K562 (cell line): ENCODE results near the gene SLC35E1. TPM values are rescaled to one million over a fixed set of nuclear protein-coding genes. Genes with fewer than 3 reads are reported as not detected.

Experiments
- CBFA2T3 ChIP-seq: fragments of 450-650 bp; IDR thresholded peaks from 2 replicates; pipeline ENCODE4 v1.6.1; 2017
- GATAD2B ChIP-seq: fragments of 450-650 bp; IDR thresholded peaks from 2 replicates; pipeline ENCODE4 v1.6.1; 2017; ENCODE audit warnings: mild to moderate bottlenecking, borderline replicate concordance
- KLF6 ChIP-seq: fragments of 250-450 bp; sonication (Bioruptor Pico); IDR thresholded peaks from 2 replicates; pipeline ENCODE4 v1.4.0; 2020; ENCODE audit warnings: mild to moderate bottlenecking, moderate library complexity, borderline replicate concordance
- LCOR ChIP-seq: sonication (generic); formaldehyde crosslinking; IDR thresholded peaks from 2 replicates; pipeline ENCODE4 v1.8.0; 2022; ENCODE audit warnings: mild to moderate bottlenecking, missing genetic modification reagents
- MCM5 ChIP-seq: fragments of 450-650 bp; IDR thresholded peaks from 2 replicates; pipeline ENCODE4 v1.6.1; 2016; ENCODE audit warnings: low read depth
- NR2F6 ChIP-seq: fragments of 450-650 bp; formaldehyde crosslinking; IDR thresholded peaks from 2 replicates; pipeline ENCODE4 v1.4.0; 2020; ENCODE audit warnings: mild to moderate bottlenecking
- PML ChIP-seq: IDR thresholded peaks from 2 replicates; pipeline ENCODE4 v1.6.1; 2012; ENCODE audit warnings: low read length, inconsistent platforms
- SIN3A ChIP-seq, 2 experiments: fragments of 150-350 bp in 1 of 2; IDR thresholded peaks; 2 replicates each; pipeline ENCODE4 v1.6.1; 2011 to 2016; ENCODE audit warnings: borderline replicate concordance in 2 of 2, low read depth in 2 of 2, low read length in 2 of 2, mild to moderate bottlenecking in 2 of 2, moderate library complexity in 2 of 2; ENCODE audit not compliant: control insufficient read depth in 1 of 2
- SIRT6 ChIP-seq: IDR thresholded peaks from one replicate; pipeline ENCODE4 v1.6.1; 2012; ENCODE audit warnings: low read depth, mild to moderate bottlenecking, control low read depth, inconsistent platforms, low read length, moderate library complexity
- SP1 ChIP-seq: sonication (generic); formaldehyde crosslinking; IDR thresholded peaks from 2 replicates; pipeline ENCODE4 v1.8.1; 2022; ENCODE audit warnings: mild to moderate bottlenecking, missing genetic modification reagents
- TCF7L2 ChIP-seq: fragments of 150-350 bp; IDR thresholded peaks from 2 replicates; pipeline ENCODE4 v1.6.1; 2016; ENCODE audit warnings: low read depth, mild to moderate bottlenecking, low read length, moderate library complexity
- TEAD2 ChIP-seq: fragments of 450-650 bp; IDR thresholded peaks from 2 replicates; pipeline ENCODE4 v1.6.1; 2016; ENCODE audit warnings: missing genetic modification characterization, control low read depth, missing compliant biosample characterization
- THRAP3 ChIP-seq: fragments of 450-650 bp; IDR thresholded peaks from 2 replicates; pipeline ENCODE4 v1.6.1; 2016; ENCODE audit warnings: mild to moderate bottlenecking, inconsistent platforms, borderline replicate concordance
- XRCC3 ChIP-seq: fragments of 450-650 bp; IDR thresholded peaks from 2 replicates; pipeline ENCODE4 v1.6.1; 2017; ENCODE audit warnings: mild to moderate bottlenecking, moderate library complexity
- ZKSCAN1 ChIP-seq: fragments of 150-350 bp; IDR thresholded peaks from 2 replicates; pipeline ENCODE4 v1.6.1; 2016; ENCODE audit warnings: low read depth, low read length
- polyA plus RNA-seq, 8 experiments: library from polyadenylated mRNA; depleted of rRNA in 4 of 8; stranded (reverse) in 5 of 8; unstranded in 3 of 8; fragments of >200 nt; fragmentation: Nextera tagmentation in 2 of 8; fragmentation: Illumina TruSeq in 1 of 8; extraction: Ambion mirVana in 2 of 8; extraction: Trizol in 1 of 8; gene quantifications; 2 replicates each; pipeline versions ENCODE4 v1.2.1 to v1.2.3, GENCODE V29; 2011 to 2014; ENCODE audit warnings: inconsistent platforms in 1 of 8, missing spikeins in 1 of 8
- total RNA-seq, 7 experiments: library from RNA; depleted of rRNA in 6 of 7; stranded (reverse); fragments of >200 nt in 6 of 7; fragmentation: Illumina TruSeq in 2 of 7; extraction: Trizol in 2 of 7; gene quantifications; 2 replicates each; pipeline versions ENCODE4 v1.2.1 to v1.2.3, GENCODE V29; 2011 to 2021; ENCODE audit warnings: low replicate concordance in 1 of 7
- TF ChIP-seq, protein P1 (sequence below): IDR thresholded peaks from 2 replicates; pipeline ENCODE4 v1.6.1; 2016; ENCODE audit warnings: missing genetic modification characterization, missing compliant biosample characterization
- TF ChIP-seq, protein P2 (sequence below): fragments of 450-650 bp; formaldehyde crosslinking; IDR thresholded peaks from 2 replicates; pipeline ENCODE4 v1.4.0; 2022; ENCODE audit warnings: mild to moderate bottlenecking, moderate library complexity
- TF ChIP-seq, protein P3 (sequence below): fragments of 450-650 bp; formaldehyde crosslinking; IDR thresholded peaks from 2 replicates; pipeline ENCODE4 v1.4.0; 2020; ENCODE audit warnings: mild to moderate bottlenecking, moderate library complexity
- TF ChIP-seq, protein P4 (sequence below): fragments of 250-450 bp; sonication (Bioruptor Pico); IDR thresholded peaks from 2 replicates; pipeline ENCODE4 v1.4.0; 2020

Gene SLC35E1
- total and polyA plus RNA-seq, 9 of the 15 experiments (the other 6 are each of a cell fraction or from before 2014, with no cell fraction given), result 15.0 to 40.1 (median 25.7) TPM

DNA sequence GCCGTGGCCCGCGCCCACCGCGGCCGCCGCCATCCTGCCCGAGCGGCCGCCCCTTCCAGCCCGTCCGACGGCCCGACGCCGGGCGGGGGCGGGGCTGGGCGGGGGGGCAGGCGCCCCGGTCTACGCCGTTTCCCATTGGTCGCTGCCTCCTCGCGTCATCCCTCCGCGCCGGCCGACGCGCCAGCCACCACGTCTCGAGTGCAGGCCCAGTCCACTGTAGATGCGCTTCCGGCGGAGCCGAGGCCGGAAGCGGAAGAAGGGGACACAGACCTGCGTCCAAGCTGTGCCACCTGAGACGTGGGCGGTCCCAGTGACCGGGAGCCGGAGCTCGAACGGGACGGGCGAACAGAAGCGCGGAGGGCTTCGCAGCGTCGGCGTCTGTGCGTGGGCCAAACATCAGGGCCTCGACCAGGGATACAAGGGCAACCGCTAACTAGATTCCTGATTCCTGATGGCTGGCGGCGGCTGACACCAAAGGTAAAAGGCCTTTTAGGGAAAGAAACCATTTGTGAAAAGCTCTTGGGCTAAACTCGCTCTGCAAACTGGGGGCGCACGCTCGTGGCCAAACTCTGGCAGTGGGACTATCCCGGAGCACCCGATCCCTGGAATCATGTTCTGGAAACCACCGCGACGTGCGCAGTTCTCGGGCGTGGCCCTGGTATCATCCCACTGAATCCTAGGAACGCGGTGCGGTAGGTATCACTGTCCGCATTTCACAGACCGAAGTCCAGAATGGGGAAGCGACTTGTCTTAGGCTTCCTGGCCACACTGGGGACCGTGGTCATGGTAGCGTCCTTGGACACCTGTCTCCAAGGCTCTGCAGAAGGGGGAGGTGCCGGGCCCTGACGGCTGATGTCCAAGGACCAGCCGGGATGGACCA is at the start of gene SLC35E1 (continued):
- peak; percentile 55; the same call in 1 of the 2 replicates for TF ChIP-seq ZKSCAN1
- TF ChIP-seq, protein P1, sequence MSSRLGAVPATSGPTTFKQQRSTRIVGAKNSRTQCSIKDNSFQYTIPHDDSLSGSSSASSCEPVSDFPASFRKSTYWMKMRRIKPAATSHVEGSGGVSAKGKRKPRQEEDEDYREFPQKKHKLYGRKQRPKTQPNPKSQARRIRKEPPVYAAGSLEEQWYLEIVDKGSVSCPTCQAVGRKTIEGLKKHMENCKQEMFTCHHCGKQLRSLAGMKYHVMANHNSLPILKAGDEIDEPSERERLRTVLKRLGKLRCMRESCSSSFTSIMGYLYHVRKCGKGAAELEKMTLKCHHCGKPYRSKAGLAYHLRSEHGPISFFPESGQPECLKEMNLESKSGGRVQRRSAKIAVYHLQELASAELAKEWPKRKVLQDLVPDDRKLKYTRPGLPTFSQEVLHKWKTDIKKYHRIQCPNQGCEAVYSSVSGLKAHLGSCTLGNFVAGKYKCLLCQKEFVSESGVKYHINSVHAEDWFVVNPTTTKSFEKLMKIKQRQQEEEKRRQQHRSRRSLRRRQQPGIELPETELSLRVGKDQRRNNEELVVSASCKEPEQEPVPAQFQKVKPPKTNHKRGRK (tag), result no peak
- TF ChIP-seq CBFA2T3, result no peak
- TF ChIP-seq, protein P2, sequence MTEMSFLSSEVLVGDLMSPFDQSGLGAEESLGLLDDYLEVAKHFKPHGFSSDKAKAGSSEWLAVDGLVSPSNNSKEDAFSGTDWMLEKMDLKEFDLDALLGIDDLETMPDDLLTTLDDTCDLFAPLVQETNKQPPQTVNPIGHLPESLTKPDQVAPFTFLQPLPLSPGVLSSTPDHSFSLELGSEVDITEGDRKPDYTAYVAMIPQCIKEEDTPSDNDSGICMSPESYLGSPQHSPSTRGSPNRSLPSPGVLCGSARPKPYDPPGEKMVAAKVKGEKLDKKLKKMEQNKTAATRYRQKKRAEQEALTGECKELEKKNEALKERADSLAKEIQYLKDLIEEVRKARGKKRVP (CRISPR knock-in tag), result no peak
- TF ChIP-seq KLF6, result no peak
- TF ChIP-seq LCOR (CRISPR knock-in tag), result no peak
- peak; percentile 92; a peak in 3 of 4 replicates for TF ChIP-seq SIN3A (IDR thresholded peaks at IDR 0.05; ENCODE audit: borderline replicate concordance in 2 of 2, control insufficient read depth in 1 of 2, low read depth in 2 of 2, low read length in 2 of 2)
- TF ChIP-seq NR2F6 (CRISPR knock-in tag), result no peak
- no peak for TF ChIP-seq XRCC3
- no peak for TF ChIP-seq THRAP3
- no peak for TF ChIP-seq TEAD2 (tag)
- TF ChIP-seq GATAD2B, result no peak
- no peak for TF ChIP-seq TCF7L2
- TF ChIP-seq PML, result peak; percentile 36; the same call in 1 of the 2 replicates
- no peak for TF ChIP-seq MCM5
- TF ChIP-seq SP1 (CRISPR knock-in tag), result peak; percentile 95
- TF ChIP-seq, protein P3, sequence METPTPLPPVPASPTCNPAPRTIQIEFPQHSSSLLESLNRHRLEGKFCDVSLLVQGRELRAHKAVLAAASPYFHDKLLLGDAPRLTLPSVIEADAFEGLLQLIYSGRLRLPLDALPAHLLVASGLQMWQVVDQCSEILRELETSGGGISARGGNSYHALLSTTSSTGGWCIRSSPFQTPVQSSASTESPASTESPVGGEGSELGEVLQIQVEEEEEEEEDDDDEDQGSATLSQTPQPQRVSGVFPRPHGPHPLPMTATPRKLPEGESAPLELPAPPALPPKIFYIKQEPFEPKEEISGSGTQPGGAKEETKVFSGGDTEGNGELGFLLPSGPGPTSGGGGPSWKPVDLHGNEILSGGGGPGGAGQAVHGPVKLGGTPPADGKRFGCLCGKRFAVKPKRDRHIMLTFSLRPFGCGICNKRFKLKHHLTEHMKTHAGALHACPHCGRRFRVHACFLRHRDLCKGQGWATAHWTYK (CRISPR knock-in tag), result no peak
- TF ChIP-seq, protein P4, sequence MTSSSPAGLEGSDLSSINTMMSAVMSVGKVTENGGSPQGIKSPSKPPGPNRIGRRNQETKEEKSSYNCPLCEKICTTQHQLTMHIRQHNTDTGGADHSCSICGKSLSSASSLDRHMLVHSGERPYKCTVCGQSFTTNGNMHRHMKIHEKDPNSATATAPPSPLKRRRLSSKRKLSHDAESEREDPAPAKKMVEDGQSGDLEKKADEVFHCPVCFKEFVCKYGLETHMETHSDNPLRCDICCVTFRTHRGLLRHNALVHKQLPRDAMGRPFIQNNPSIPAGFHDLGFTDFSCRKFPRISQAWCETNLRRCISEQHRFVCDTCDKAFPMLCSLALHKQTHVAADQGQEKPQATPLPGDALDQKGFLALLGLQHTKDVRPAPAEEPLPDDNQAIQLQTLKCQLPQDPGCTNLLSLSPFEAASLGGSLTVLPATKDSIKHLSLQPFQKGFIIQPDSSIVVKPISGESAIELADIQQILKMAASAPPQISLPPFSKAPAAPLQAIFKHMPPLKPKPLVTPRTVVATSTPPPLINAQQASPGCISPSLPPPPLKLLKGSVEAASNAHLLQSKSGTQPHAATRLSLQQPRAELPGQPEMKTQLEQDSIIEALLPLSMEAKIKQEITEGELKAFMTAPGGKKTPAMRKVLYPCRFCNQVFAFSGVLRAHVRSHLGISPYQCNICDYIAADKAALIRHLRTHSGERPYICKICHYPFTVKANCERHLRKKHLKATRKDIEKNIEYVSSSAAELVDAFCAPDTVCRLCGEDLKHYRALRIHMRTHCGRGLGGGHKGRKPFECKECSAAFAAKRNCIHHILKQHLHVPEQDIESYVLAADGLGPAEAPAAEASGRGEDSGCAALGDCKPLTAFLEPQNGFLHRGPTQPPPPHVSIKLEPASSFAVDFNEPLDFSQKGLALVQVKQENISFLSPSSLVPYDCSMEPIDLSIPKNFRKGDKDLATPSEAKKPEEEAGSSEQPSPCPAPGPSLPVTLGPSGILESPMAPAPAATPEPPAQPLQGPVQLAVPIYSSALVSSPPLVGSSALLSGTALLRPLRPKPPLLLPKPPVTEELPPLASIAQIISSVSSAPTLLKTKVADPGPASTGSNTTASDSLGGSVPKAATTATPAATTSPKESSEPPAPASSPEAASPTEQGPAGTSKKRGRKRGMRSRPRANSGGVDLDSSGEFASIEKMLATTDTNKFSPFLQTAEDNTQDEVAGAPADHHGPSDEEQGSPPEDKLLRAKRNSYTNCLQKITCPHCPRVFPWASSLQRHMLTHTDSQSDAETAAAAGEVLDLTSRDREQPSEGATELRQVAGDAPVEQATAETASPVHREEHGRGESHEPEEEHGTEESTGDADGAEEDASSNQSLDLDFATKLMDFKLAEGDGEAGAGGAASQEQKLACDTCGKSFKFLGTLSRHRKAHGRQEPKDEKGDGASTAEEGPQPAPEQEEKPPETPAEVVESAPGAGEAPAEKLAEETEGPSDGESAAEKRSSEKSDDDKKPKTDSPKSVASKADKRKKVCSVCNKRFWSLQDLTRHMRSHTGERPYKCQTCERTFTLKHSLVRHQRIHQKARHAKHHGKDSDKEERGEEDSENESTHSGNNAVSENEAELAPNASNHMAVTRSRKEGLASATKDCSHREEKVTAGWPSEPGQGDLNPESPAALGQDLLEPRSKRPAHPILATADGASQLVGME, result no peak
- no peak for TF ChIP-seq SIRT6
